Lower leg skin (tissue), 3 donors: ENCODE data around the gene CEBPZ.

Source experiments
- CTCF ChIP-seq, 3 donors: fragments of 450-650 bp; IDR thresholded peaks; one replicate each; pipeline ENCODE4 v1.5.1; 2016; ENCODE audit warnings: antibody characterized with exemption in 3 of 3, mild to moderate bottlenecking in 3 of 3, moderate library complexity in 2 of 3
- POLR2A ChIP-seq, 2 donors: fragments of 450-650 bp; IDR thresholded peaks; one replicate each; pipeline ENCODE4 v1.6.1; 2016 to 2017; ENCODE audit warnings: antibody characterized with exemption in 2 of 2, mild to moderate bottlenecking in 1 of 2, moderate library complexity in 1 of 2

GRCh38 chr2:37198681-37199065, 32.7 kb downstream of the CEBPZ start:
- no peak for TF ChIP-seq CTCF (IDR thresholded peaks at IDR 0.05)
- no peak for TF ChIP-seq POLR2A (IDR thresholded peaks at IDR 0.05)
